ENCODE data around the gene UNC5A.

The UNC5A gene

GRCh38 chr5:176784218-176785165 lies 25.9 kb upstream of the UNC5A start:
- H3K27ac ChIP-seq (ENCODE audit: low read depth, low read length) = no peak overlapping the region
- H3K9me3 ChIP-seq (ENCODE audit: control insufficient read depth, insufficient read depth, low read depth, low read length) = no peaks in the 10 kb centered on the region
- no peak overlapping the region for H3K4me3 ChIP-seq (ENCODE audit: low read depth, low read length)
- peak overlapping the region; percentile 14 for H3K9ac ChIP-seq (ENCODE audit: low read length)
- H3K27me3 ChIP-seq (ENCODE audit: control insufficient read depth, insufficient read depth, low read length) = peaks cover 9% of the 10 kb centered on the region; the same call in 1 of the 2 replicates
- H3K36me3 ChIP-seq (ENCODE audit: control insufficient read depth, insufficient read depth, low read length) = no peaks in the 10 kb centered on the region
- peaks cover 34% of the 10 kb centered on the region for H3K4me1 ChIP-seq (ENCODE audit: control insufficient read depth, insufficient read depth, low read length)

GRCh38 chr5:176785184-176786145 lies 24.9 kb upstream of the UNC5A start:
- Histone ChIP-seq H3K36me3 (ENCODE audit: control insufficient read depth, insufficient read depth, low read length) (no peaks in the 10 kb centered on the region), H3K27me3 (ENCODE audit: control insufficient read depth, insufficient read depth, low read length) (peaks cover 19% of the 10 kb centered on the region; the same call in 1 of the 2 replicates), H3K4me1 (ENCODE audit: control insufficient read depth, insufficient read depth, low read length) (peaks cover 39% of the 10 kb centered on the region), H3K27ac (ENCODE audit: low read depth, low read length) (no peak overlapping the region), H3K9ac (ENCODE audit: low read length) (no peak overlapping the region), H3K9me3 (ENCODE audit: control insufficient read depth, insufficient read depth, low read depth, low read length) (no peaks in the 10 kb centered on the region), H3K4me3 (ENCODE audit: low read depth, low read length) (no peak overlapping the region)

- Histone ChIP-seq H3K4me1 (ENCODE audit: control insufficient read depth, insufficient read depth, low read length) (peaks cover 39% of the 10 kb centered on the region), H3K36me3 (ENCODE audit: control insufficient read depth, insufficient read depth, low read length) (no peaks in the 10 kb centered on the region), H3K27me3 (ENCODE audit: control insufficient read depth, insufficient read depth, low read length) (peaks cover 29% of the 10 kb centered on the region; the same call in 1 of the 2 replicates), H3K4me3 (ENCODE audit: low read depth, low read length) (no peak overlapping the region), H3K27ac (ENCODE audit: low read depth, low read length) (no peak overlapping the region), H3K9me3 (ENCODE audit: control insufficient read depth, insufficient read depth, low read depth, low read length) (no peaks in the 10 kb centered on the region), H3K9ac (ENCODE audit: low read length) (no peak overlapping the region)
Observed at GRCh38 chr5:176787676-176788075, 22.7 kb upstream of the UNC5A start.

- H3K4me1 ChIP-seq (ENCODE audit: control insufficient read depth, insufficient read depth, low read length) = peaks cover 39% of the 10 kb centered on the region
- H3K9ac ChIP-seq (ENCODE audit: low read length) = no peak overlapping the region
- H3K4me3 ChIP-seq (ENCODE audit: low read depth, low read length) = no peak overlapping the region
- H3K27me3 ChIP-seq (ENCODE audit: control insufficient read depth, insufficient read depth, low read length) = peaks cover 33% of the 10 kb centered on the region; the same call in 1 of the 2 replicates
- H3K9me3 ChIP-seq (ENCODE audit: control insufficient read depth, insufficient read depth, low read depth, low read length) = no peaks in the 10 kb centered on the region
- H3K27ac ChIP-seq (ENCODE audit: low read depth, low read length) = no peak overlapping the region
- H3K36me3 ChIP-seq (ENCODE audit: control insufficient read depth, insufficient read depth, low read length) = no peaks in the 10 kb centered on the region
Observed at GRCh38 chr5:176788091-176788490, 22.3 kb upstream of the UNC5A start.

GRCh38 chr5:176788941-176789872 lies 21.2 kb upstream of the UNC5A start:
- Histone ChIP-seq H3K4me1 (ENCODE audit: control insufficient read depth, insufficient read depth, low read length) (peaks cover 38% of the 10 kb centered on the region), H3K36me3 (ENCODE audit: control insufficient read depth, insufficient read depth, low read length) (no peaks in the 10 kb centered on the region), H3K27me3 (ENCODE audit: control insufficient read depth, insufficient read depth, low read length) (peaks cover 41% of the 10 kb centered on the region; the same call in 1 of the 2 replicates), H3K9ac (ENCODE audit: low read length) (no peak overlapping the region), H3K4me3 (ENCODE audit: low read depth, low read length) (peak overlapping the region; percentile 9; the same call in 1 of the 2 replicates), H3K9me3 (ENCODE audit: control insufficient read depth, insufficient read depth, low read depth, low read length) (no peaks in the 10 kb centered on the region), H3K27ac (ENCODE audit: low read depth, low read length) (no peak overlapping the region)

- no peaks in the 10 kb centered on the region for H3K9me3 ChIP-seq (ENCODE audit: control insufficient read depth, insufficient read depth, low read depth, low read length)
- H3K4me3 ChIP-seq (ENCODE audit: low read depth, low read length) = no peak overlapping the region
- peaks cover 41% of the 10 kb centered on the region; the same call in 1 of the 2 replicates for H3K27me3 ChIP-seq (ENCODE audit: control insufficient read depth, insufficient read depth, low read length)
- H3K27ac ChIP-seq (ENCODE audit: low read depth, low read length) = no peak overlapping the region
- H3K4me1 ChIP-seq (ENCODE audit: control insufficient read depth, insufficient read depth, low read length) = peaks cover 29% of the 10 kb centered on the region
- H3K9ac ChIP-seq (ENCODE audit: low read length) = no peak overlapping the region
- no peaks in the 10 kb centered on the region for H3K36me3 ChIP-seq (ENCODE audit: control insufficient read depth, insufficient read depth, low read length)
Observed at GRCh38 chr5:176789873-176790615, 20.3 kb upstream of the UNC5A start.

GRCh38 chr5:176790941-176791340 lies 19.4 kb upstream of the UNC5A start:
- no peaks in the 10 kb centered on the region for H3K9me3 ChIP-seq (ENCODE audit: control insufficient read depth, insufficient read depth, low read depth, low read length)
- H3K9ac ChIP-seq (ENCODE audit: low read length) = no peak overlapping the region
- no peak overlapping the region for H3K27ac ChIP-seq (ENCODE audit: low read depth, low read length)
- peaks cover 26% of the 10 kb centered on the region for H3K4me1 ChIP-seq (ENCODE audit: control insufficient read depth, insufficient read depth, low read length)
- H3K36me3 ChIP-seq (ENCODE audit: control insufficient read depth, insufficient read depth, low read length) = no peaks in the 10 kb centered on the region
- H3K4me3 ChIP-seq (ENCODE audit: low read depth, low read length) = no peak overlapping the region
- H3K27me3 ChIP-seq (ENCODE audit: control insufficient read depth, insufficient read depth, low read length) = peaks cover 45% of the 10 kb centered on the region; the same call in 1 of the 2 replicates

- H3K9ac ChIP-seq (ENCODE audit: low read length) = no peak overlapping the region
- no peak overlapping the region for H3K27ac ChIP-seq (ENCODE audit: low read depth, low read length)
- H3K9me3 ChIP-seq (ENCODE audit: control insufficient read depth, insufficient read depth, low read depth, low read length) = no peaks in the 10 kb centered on the region
- peaks cover 54% of the 10 kb centered on the region; the same call in 1 of the 2 replicates for H3K27me3 ChIP-seq (ENCODE audit: control insufficient read depth, insufficient read depth, low read length)
- no peak overlapping the region for H3K4me3 ChIP-seq (ENCODE audit: low read depth, low read length)
- no peaks in the 10 kb centered on the region for H3K36me3 ChIP-seq (ENCODE audit: control insufficient read depth, insufficient read depth, low read length)
- H3K4me1 ChIP-seq (ENCODE audit: control insufficient read depth, insufficient read depth, low read length) = peaks cover 25% of the 10 kb centered on the region
Observed at GRCh38 chr5:176792655-176793342, 17.6 kb upstream of the UNC5A start.

GRCh38 chr5:176793343-176793699 lies 17.0 kb upstream of the UNC5A start:
- Histone ChIP-seq H3K36me3 (ENCODE audit: control insufficient read depth, insufficient read depth, low read length) (no peaks in the 10 kb centered on the region), H3K27me3 (ENCODE audit: control insufficient read depth, insufficient read depth, low read length) (peaks cover 54% of the 10 kb centered on the region; the same call in 1 of the 2 replicates), H3K4me1 (ENCODE audit: control insufficient read depth, insufficient read depth, low read length) (peaks cover 20% of the 10 kb centered on the region), H3K27ac (ENCODE audit: low read depth, low read length) (no peak overlapping the region), H3K9me3 (ENCODE audit: control insufficient read depth, insufficient read depth, low read depth, low read length) (no peaks in the 10 kb centered on the region), H3K4me3 (ENCODE audit: low read depth, low read length) (no peak overlapping the region), H3K9ac (ENCODE audit: low read length) (no peak overlapping the region)
